Endothelial cell of umbilical vein (primary cell): ENCODE data around the gene SETBP1. TPM values are rescaled to one million over a fixed set of nuclear protein-coding genes. Genes with fewer than 3 reads are reported as not detected.

Source experiments
- BruUV-seq: library from RNA; stranded (reverse); fragments of 400-500 nt; replicated peaks from 2 replicates; lab custom pipeline; 2021; lab: Mats Ljungman, UMichigan
- CTCF ChIA-PET: fragments of 300-600, 350-600 bp; sonication (Branson Sonifier 250); formaldehyde crosslinking; loops from one replicate; lab custom pipeline; 2021; ENCODE audit warnings: antibody characterized with exemption, inconsistent platforms; lab: Charles Lee
- POLR2A ChIA-PET: fragments of 300-600, 350-600 bp; sonication (Branson Sonifier 250); formaldehyde crosslinking; loops from one replicate; lab custom pipeline; 2021; ENCODE audit warnings: antibody characterized with exemption, inconsistent platforms; lab: Charles Lee
- DNase-seq: peaks from one replicate; pipeline ENCODE4 v3.0.0-alpha.2; 2011; ENCODE audit warnings: low read depth, low spot score
- FAIRE-seq: peaks from 2 replicates; lab custom pipeline; 2011; peaks lifted over from hg19 to GRCh38; lab: Jason Lieb, UNC
- H2AFZ ChIP-seq: 2 replicates; pipeline ENCODE4 v1.6.0; 2012; ENCODE audit warnings: low read depth, low read length, control low read depth, inconsistent platforms
- H3K27ac ChIP-seq: 2 replicates; pipeline ENCODE4 v1.5.1; 2011; ENCODE audit warnings: low read depth, mild to moderate bottlenecking, control low read depth, low read length, moderate library complexity; ENCODE audit not compliant: insufficient read depth
- H3K27me3 ChIP-seq, 2 experiments: 2 replicates each; pipeline versions ENCODE4 v1.6.0 to v1.6.1; 2011; ENCODE audit warnings: low read length in 2 of 2, mixed read lengths in 1 of 2; ENCODE audit not compliant: control insufficient read depth in 2 of 2, insufficient read depth in 2 of 2
- H3K36me3 ChIP-seq, 2 experiments: 2 replicates in 1 of 2; 3 replicates in 1 of 2; pipeline ENCODE4 v1.5.1; 2011; ENCODE audit warnings: low read length in 2 of 2, mild to moderate bottlenecking in 1 of 2, moderate library complexity in 1 of 2; ENCODE audit not compliant: control insufficient read depth in 2 of 2, insufficient read depth in 2 of 2; ENCODE audit errors: extremely low read depth in 1 of 2
- H3K4me1 ChIP-seq: 3 replicates; pipeline ENCODE4 v1.5.1; 2011; ENCODE audit warnings: mild to moderate bottlenecking, low read length; ENCODE audit not compliant: control insufficient read depth, insufficient read depth; ENCODE audit errors: extremely low read depth
- H3K4me2 ChIP-seq: 2 replicates; pipeline ENCODE4 v1.6.1; 2011; ENCODE audit warnings: low read length, control low read depth, mixed read lengths; ENCODE audit not compliant: insufficient read depth
- H3K4me3 ChIP-seq, 3 experiments: fragments of 200-600 bp in 1 of 3; sonication (generic), shearing (Covaris generic) in 1 of 3; replicated peaks in 1 of 3; 2 replicates each; pipeline ENCODE4 v1.5.1; 2011 to 2016; ENCODE audit warnings: control low read depth in 3 of 3, low read length in 3 of 3, mild to moderate bottlenecking in 2 of 3, inconsistent platforms in 1 of 3, low read depth in 1 of 3, moderate library complexity in 1 of 3; ENCODE audit not compliant: insufficient read depth in 1 of 3
- H3K79me2 ChIP-seq: 2 replicates; pipeline ENCODE4 v1.6.0; 2012; ENCODE audit warnings: low read length, inconsistent platforms; ENCODE audit not compliant: control insufficient read depth, insufficient read depth
- H3K9ac ChIP-seq: replicated peaks from 2 replicates; pipeline ENCODE3; 2011; ENCODE audit warnings: low read length, control low read depth; ENCODE audit not compliant: insufficient read depth; ENCODE audit errors: extremely low read depth
- H3K9me1 ChIP-seq: replicated peaks from 3 replicates; pipeline ENCODE4 v1.6.0; 2011; ENCODE audit warnings: mild to moderate bottlenecking, low read length; ENCODE audit not compliant: control insufficient read depth, insufficient read depth; ENCODE audit errors: extremely low read depth
- H3K9me3 ChIP-seq: replicated peaks from 2 replicates; pipeline ENCODE4 v1.5.1; 2012; ENCODE audit warnings: low read length, inconsistent platforms; ENCODE audit not compliant: control insufficient read depth, insufficient read depth
- H4K20me1 ChIP-seq: replicated peaks from 2 replicates; pipeline ENCODE3; 2011; ENCODE audit warnings: mild to moderate bottlenecking, low read length; ENCODE audit not compliant: control insufficient read depth, insufficient read depth; ENCODE audit errors: extremely low read depth
- EZH2 ChIP-seq: IDR thresholded peaks from 2 replicates; pipeline ENCODE4 v1.6.1; 2012; ENCODE audit warnings: borderline replicate concordance, low read depth, mild to moderate bottlenecking, moderate library complexity, low read length, inconsistent platforms; ENCODE audit not compliant: severe bottlenecking
- FOS ChIP-seq: IDR thresholded peaks from 2 replicates; pipeline ENCODE4 v1.6.1; 2011; ENCODE audit warnings: mild to moderate bottlenecking, low read length, moderate library complexity, borderline replicate concordance; ENCODE audit not compliant: insufficient read depth
- GATA2 ChIP-seq: IDR thresholded peaks from 2 replicates; pipeline ENCODE4 v1.7.0; 2011; ENCODE audit warnings: low read depth, mild to moderate bottlenecking, moderate library complexity, mixed read lengths, low read length; ENCODE audit not compliant: insufficient read length, insufficient read depth
- JUN ChIP-seq: IDR thresholded peaks from 2 replicates; pipeline ENCODE4 v1.6.1; 2011; ENCODE audit warnings: borderline replicate concordance, low read depth; ENCODE audit not compliant: insufficient read length, insufficient read depth
- MAX ChIP-seq: IDR thresholded peaks from 2 replicates; pipeline ENCODE4 v1.6.1; 2011; ENCODE audit not compliant: insufficient read depth, insufficient read length
- MYC ChIP-seq: IDR thresholded peaks from one replicate; pipeline ENCODE4 v1.6.1; 2011; ENCODE audit warnings: mild to moderate bottlenecking, low read depth, low read length
- POLR2A ChIP-seq: IDR thresholded peaks from 2 replicates; pipeline ENCODE4 v1.6.1; 2012; ENCODE audit warnings: low read depth, mild to moderate bottlenecking, control low read depth, low read length
- POLR2AphosphoS5 ChIP-seq: IDR thresholded peaks from 2 replicates; pipeline ENCODE4 v1.6.1; 2012; ENCODE audit warnings: low read depth, mild to moderate bottlenecking, control low read depth, low read length, moderate library complexity; ENCODE audit not compliant: insufficient read depth
- dilution Hi-C: fragments of 300-500 bp; cut with MboI; formaldehyde crosslinking; loops from one replicate; pipeline ENCODE4 v1.15.0; 2019; ENCODE audit warnings: low sequenced_read_pairs; ENCODE audit not compliant: extremely low pct_ligation_motif_present
- intact Hi-C: fragments of 100-400 bp; cut with micrococcal nuclease; formaldehyde crosslinking; loops from one replicate; pipeline ENCODE4 v1.10.0; 2022
- polyA plus RNA-seq, 4 experiments: library from polyadenylated mRNA; depleted of rRNA in 3 of 4; stranded (reverse) in 3 of 4; unstranded in 1 of 4; fragments of >200 nt; gene quantifications; 2 replicates each; pipeline versions ENCODE4 v1.2.1 to v1.2.3, GENCODE V29; 2011 to 2012; ENCODE audit warnings: missing spikeins in 1 of 4
- total RNA-seq: library from RNA; stranded (reverse); gene quantifications from 2 replicates; pipeline ENCODE4 v1.2.3, GENCODE V29; 2021
- TF ChIP-seq, protein P1 (sequence below), 2 donors: IDR thresholded peaks; 1 replicate in 1 of 2; 2 replicates in 1 of 2; pipeline ENCODE4 v1.5.1; 2011; ENCODE audit warnings: low read length in 2 of 2, mild to moderate bottlenecking in 2 of 2, moderate library complexity in 2 of 2, control low read depth in 1 of 2, inconsistent platforms in 1 of 2, low read depth in 1 of 2; ENCODE audit not compliant: insufficient read depth in 1 of 2; ENCODE audit errors: extremely low read depth in 1 of 2

SETBP1 gene
- total and polyA plus RNA-seq, 2 donors (not counting 3 experiments of a cell fraction or from before 2014, with no cell fraction given) = 0.76 to 3.1 TPM

GRCh38 chr18:44986933-44987332 lies 306.2 kb downstream of the SETBP1 start:
- Histone ChIP-seq H3K27ac (no peak overlapping the region), H3K9me3 (no peaks in the 10 kb centered on the region), H3K4me2 (no peak overlapping the region), H3K4me3 (no peak overlapping the region), H4K20me1 (no peaks in the 10 kb centered on the region), H3K27me3 (no peaks in the 10 kb centered on the region), H3K4me1 (no peaks in the 10 kb centered on the region), H2AFZ (no peak overlapping the region), H3K79me2 (no peaks in the 10 kb centered on the region), H3K9me1 (no peaks in the 10 kb centered on the region), H3K9ac (no peak overlapping the region), H3K36me3 (no peaks in the 10 kb centered on the region)
- CTCF ChIA-PET = no interaction called here
- dilution Hi-C loops = no loop called here
- TF ChIP-seq FOS (no peak), POLR2A (no peak), POLR2AphosphoS5 (no peak), JUN (no peak), GATA2 (no peak), MAX (no peak), MYC (no peak), EZH2 (no peak)
- TF ChIP-seq, protein P1, sequence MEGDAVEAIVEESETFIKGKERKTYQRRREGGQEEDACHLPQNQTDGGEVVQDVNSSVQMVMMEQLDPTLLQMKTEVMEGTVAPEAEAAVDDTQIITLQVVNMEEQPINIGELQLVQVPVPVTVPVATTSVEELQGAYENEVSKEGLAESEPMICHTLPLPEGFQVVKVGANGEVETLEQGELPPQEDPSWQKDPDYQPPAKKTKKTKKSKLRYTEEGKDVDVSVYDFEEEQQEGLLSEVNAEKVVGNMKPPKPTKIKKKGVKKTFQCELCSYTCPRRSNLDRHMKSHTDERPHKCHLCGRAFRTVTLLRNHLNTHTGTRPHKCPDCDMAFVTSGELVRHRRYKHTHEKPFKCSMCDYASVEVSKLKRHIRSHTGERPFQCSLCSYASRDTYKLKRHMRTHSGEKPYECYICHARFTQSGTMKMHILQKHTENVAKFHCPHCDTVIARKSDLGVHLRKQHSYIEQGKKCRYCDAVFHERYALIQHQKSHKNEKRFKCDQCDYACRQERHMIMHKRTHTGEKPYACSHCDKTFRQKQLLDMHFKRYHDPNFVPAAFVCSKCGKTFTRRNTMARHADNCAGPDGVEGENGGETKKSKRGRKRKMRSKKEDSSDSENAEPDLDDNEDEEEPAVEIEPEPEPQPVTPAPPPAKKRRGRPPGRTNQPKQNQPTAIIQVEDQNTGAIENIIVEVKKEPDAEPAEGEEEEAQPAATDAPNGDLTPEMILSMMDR (IDR thresholded peaks at IDR 0.05; ENCODE audit: extremely low read depth in 1 of 2, insufficient read depth in 1 of 2, low read depth in 1 of 2, low read length in 2 of 2) = no peak
- FAIRE-seq = no peak
- intact Hi-C loops = no loop called here
- BruUV-seq = no TSS peak
- no peak for DNase-seq
- POLR2A ChIA-PET = no interaction called here
